Left lung (tissue), 10 donors: Measurements from ENCODE around the gene PDIA2. TPM values are rescaled to one million over a fixed set of nuclear protein-coding genes. Genes with fewer than 3 reads are reported as not detected.
"Not testable (repeated sequence)": the region's sequence is repeated elsewhere in the genome, so short reads cannot be mapped to it uniquely, and the experiment has no call there.

Experiments
- ATAC-seq: fragments of 200-7000 bp; cut with Tn5 transposase; one replicate; pipeline ENCODE4 v1.9.1; 2020; ENCODE audit warnings: moderate library complexity
- DNase-seq, 4 donors: peaks; one replicate each; pipeline ENCODE4 v3.0.0-alpha.2; 2013 to 2020
- H3K27ac ChIP-seq, 2 donors: fragments of 200-600 bp; sonication (generic) in 1 of 2; one replicate each; pipeline versions ENCODE4 v1.5.0 to v1.8.0; 2020 to 2021
- H3K27me3 ChIP-seq, 2 donors: fragments of 200-600 bp; sonication (generic) in 1 of 2; one replicate each; pipeline versions ENCODE4 v1.5.0 to v1.8.0; 2020 to 2021
- H3K36me3 ChIP-seq, 2 donors: fragments of 200-600 bp; sonication (generic) in 1 of 2; one replicate each; pipeline versions ENCODE4 v1.5.0 to v1.8.0; 2020 to 2021
- H3K4me1 ChIP-seq, 2 donors: fragments of 200-600 bp; one replicate each; pipeline ENCODE4 v1.8.0; 2021
- H3K4me3 ChIP-seq, 2 donors: fragments of 200-600 bp; sonication (generic) in 1 of 2; one replicate each; pipeline versions ENCODE4 v1.5.0 to v1.8.0; 2020 to 2021; ENCODE audit warnings: mild to moderate bottlenecking in 1 of 2
- H3K9me3 ChIP-seq, 2 donors: fragments of 200-600 bp; sonication (generic) in 1 of 2; one replicate each; pipeline versions ENCODE4 v1.5.0 to v1.8.0; 2020 to 2021
- CTCF ChIP-seq, 2 donors: fragments of 200-600 bp; sonication (generic) in 1 of 2; IDR thresholded peaks; one replicate each; pipeline versions ENCODE4 v1.5.0 to v1.8.0; 2021; ENCODE audit warnings: antibody characterized with exemption in 2 of 2
- intact Hi-C, 2 donors: fragments of 100-400 bp; cut with DNase I; formaldehyde crosslinking; loops; one replicate each; pipeline versions ENCODE4 v1.11.2 to v1.14.2; 2022
- polyA plus RNA-seq, 6 donors: library from polyadenylated mRNA; unstranded; fragments of 120-200 nt; gene quantifications; one replicate each; pipeline ENCODE4 v1.2.1, GENCODE V29; 2013; ENCODE audit not compliant: insufficient read length in 6 of 6
- total RNA-seq, 2 donors: library from RNA; stranded (reverse); fragmentation: NEBNext Ultra II Directional; extraction: Animal tissue kit (Norgen Biotek cat#: 25700); gene quantifications; one replicate each; pipeline ENCODE4 v1.2.1, GENCODE V29; 2021
- donor health status: DM: no; HTN: yes; CAD: no.
- donor health status: DM: no; HTN: no; CAD: no.

Gene PDIA2
- total and polyA plus RNA-seq, 8 donors, result 0.29 to 1.2 (median 0.57) TPM

GRCh38 chr16:266258-267164 is 16.5 kb upstream of the PDIA2 start:
- intact Hi-C loops, result no loop called here
- DNase-seq (no peak), ATAC-seq (no peak)
- TF ChIP-seq CTCF (IDR thresholded peaks at IDR 0.05), result no peak
- Histone ChIP-seq H3K9me3 (no peaks in the 10 kb centered on the region), H3K4me1 (no peaks in the 10 kb centered on the region), H3K36me3 (peaks cover 0 to 40% of the 10 kb centered on the region in 2 donors), H3K27ac (no peak overlapping the region), H3K4me3 (no peak overlapping the region), H3K27me3 (peaks cover 0 to 12% of the 10 kb centered on the region in 2 donors)

- intact Hi-C loops, H3K4me1 ChIP-seq, ATAC-seq, H3K4me3 ChIP-seq, H3K9me3 ChIP-seq, DNase-seq, H3K27ac ChIP-seq: not testable (repeated sequence)
- Histone ChIP-seq H3K36me3 (peaks cover 0 to 30% of the 10 kb centered on the region in 2 donors), H3K27me3 (peaks cover 0 to 21% of the 10 kb centered on the region in 2 donors)
These were observed 15.4 kb upstream of the PDIA2 start for GRCh38 chr16:267562-267961.

GRCh38 chr16:268141-269053 is 14.6 kb upstream of the PDIA2 start:
- DNase-seq, result no peak
- no peaks in the 10 kb centered on the region for H3K9me3 ChIP-seq
- no peaks in the 10 kb centered on the region for H3K4me1 ChIP-seq
- intact Hi-C loops, result no loop called here
- H3K27ac ChIP-seq, result no peak overlapping the region
- H3K27me3 ChIP-seq, result peaks cover 0 to 29% of the 10 kb centered on the region in 2 donors
- H3K4me3 ChIP-seq, result no peak overlapping the region
- no peak for TF ChIP-seq CTCF (IDR thresholded peaks at IDR 0.05)
- ATAC-seq, result no peak
- peaks cover 0 to 21% of the 10 kb centered on the region in 2 donors for H3K36me3 ChIP-seq

- no peak for TF ChIP-seq CTCF (IDR thresholded peaks at IDR 0.05)
- Histone ChIP-seq H3K27me3 (peaks cover under 1 to 38% of the 10 kb centered on the region in 2 donors), H3K4me3 (no peak overlapping the region), H3K9me3 (no peaks in the 10 kb centered on the region), H3K27ac (no peak overlapping the region), H3K4me1 (no peaks in the 10 kb centered on the region), H3K36me3 (peaks cover 0 to 13% of the 10 kb centered on the region in 2 donors)
- DNase-seq, result no peak
- no peak for ATAC-seq
- intact Hi-C loops, result no loop called here
These were observed 13.7 kb upstream of the PDIA2 start for GRCh38 chr16:269061-269796.
